GM19193 (cell line): ENCODE results near the gene OR10G3.

Source experiments
- POLR2A ChIP-seq: IDR thresholded peaks from 4 replicates; pipeline ENCODE4 v1.6.1; 2011; ENCODE audit not compliant: insufficient read depth, insufficient read length; ENCODE audit errors: extremely low read depth

Gene OR10G3

GRCh38 chr14:21541413-21542074 is 38.3 kb downstream of the OR10G3 start:
- no peak for TF ChIP-seq POLR2A

GRCh38 chr14:21539189-21539940 is 40.5 kb downstream of the OR10G3 start:
- no peak for TF ChIP-seq POLR2A

GRCh38 chr14:21537090-21537424 is 42.8 kb downstream of the OR10G3 start:
- TF ChIP-seq POLR2A, result no peak

GRCh38 chr14:21536418-21537089 is 43.3 kb downstream of the OR10G3 start:
- TF ChIP-seq POLR2A, result no peak

GRCh38 chr14:21535545-21536417 is 44.1 kb downstream of the OR10G3 start:
- TF ChIP-seq POLR2A, result no peak

- no peak for TF ChIP-seq POLR2A
These were observed 45.3 kb downstream of the OR10G3 start for GRCh38 chr14:21534576-21534975.

- TF ChIP-seq POLR2A, result no peak
These were observed 46.6 kb downstream of the OR10G3 start for GRCh38 chr14:21533294-21533693.

- no peak for TF ChIP-seq POLR2A
These were observed 50.4 kb downstream of the OR10G3 start for GRCh38 chr14:21529515-21529914.

- TF ChIP-seq POLR2A, result no peak
These were observed 51.2 kb downstream of the OR10G3 start for GRCh38 chr14:21528381-21529348.

- no peak for TF ChIP-seq POLR2A
These were observed 52.6 kb downstream of the OR10G3 start for GRCh38 chr14:21527318-21527679.

GRCh38 chr14:21526672-21527317 is 53.1 kb downstream of the OR10G3 start:
- TF ChIP-seq POLR2A, result no peak

- no peak for TF ChIP-seq POLR2A
These were observed 53.8 kb downstream of the OR10G3 start, which contains the start of gene SALL2 for GRCh38 chr14:21525962-21526671. SALL2 (minus strand) TSS chr14:21526346; CDS start chr14:21526127, 219 bp downstream.

- no peak for TF ChIP-seq POLR2A
These were observed 54.3 kb downstream of the OR10G3 start for GRCh38 chr14:21525571-21525961.
